ENCODE data around the gene USP37.

Gene USP37

DNA sequence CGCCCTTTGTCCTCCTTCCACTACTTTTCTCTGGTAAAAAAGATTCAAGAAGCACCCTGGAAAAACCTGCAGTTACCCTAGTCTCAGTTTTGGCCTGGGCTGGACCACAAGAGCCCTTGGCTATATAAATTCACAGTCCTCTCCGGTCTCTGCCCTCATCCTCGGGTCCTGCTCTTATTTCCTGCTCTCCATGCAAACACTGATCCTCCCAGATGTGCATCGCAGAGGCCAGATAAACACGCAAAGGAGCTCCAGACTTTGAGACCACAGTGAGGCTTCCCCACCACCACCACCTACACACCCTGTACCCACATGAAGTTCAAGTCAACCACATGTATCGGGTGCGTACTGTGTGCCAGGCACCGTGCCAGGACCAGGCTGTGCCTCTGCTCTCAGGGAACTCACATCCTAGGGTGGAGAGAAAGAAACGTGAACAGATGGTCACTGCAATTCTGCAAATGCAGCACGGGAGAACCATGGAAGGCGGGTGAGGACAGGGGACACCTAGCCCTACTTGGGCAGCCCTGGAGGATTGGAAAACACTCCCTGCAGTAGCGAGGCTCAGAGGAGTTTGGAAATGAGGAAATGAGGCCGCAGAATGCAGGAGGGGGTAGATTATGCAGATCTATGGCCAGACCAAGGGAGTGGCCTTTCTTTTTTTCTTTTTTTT, 161.1 kb downstream of the USP37 start:
- DNase-seq (ENCODE audit: low read depth, low spot score): no peak

DNA sequence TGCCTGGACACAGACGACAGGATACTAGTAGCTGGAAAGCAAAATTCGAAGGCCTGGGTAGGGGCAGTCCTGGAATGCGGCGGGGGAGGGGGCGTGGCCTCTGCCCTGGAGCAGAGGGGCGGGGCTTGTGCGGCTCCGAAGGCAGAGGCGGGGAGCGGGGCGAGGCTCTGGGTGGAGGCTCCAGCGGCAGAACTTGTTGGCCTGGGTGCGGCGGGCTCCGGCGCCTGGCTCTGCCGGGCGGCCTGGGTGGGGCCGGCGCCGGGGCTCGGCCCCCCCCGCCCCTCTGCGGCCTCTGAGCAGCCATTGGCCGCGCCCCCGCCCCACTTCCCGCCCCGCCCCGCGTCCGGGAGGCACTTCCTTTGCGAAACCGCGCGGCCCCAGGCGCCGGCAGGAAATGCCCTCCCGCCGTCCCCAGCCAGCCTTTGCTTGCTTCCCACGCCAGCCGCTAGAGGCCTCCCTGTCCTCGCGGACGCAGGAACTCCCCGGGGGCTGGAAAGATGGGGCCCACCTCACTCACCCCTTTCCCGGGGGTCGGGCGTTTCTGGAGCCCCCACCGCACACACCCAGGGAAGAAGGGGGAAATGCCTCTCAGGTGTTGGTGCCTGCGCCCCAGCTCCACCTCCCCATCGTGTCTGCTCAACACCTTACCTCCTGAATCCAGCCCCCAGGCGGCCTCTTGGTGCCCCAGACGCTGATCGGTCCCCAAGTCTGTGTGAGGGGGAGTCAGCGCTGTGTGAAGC, 161.8 kb downstream of the USP37 start:
- TF ChIP-seq, protein P1, sequence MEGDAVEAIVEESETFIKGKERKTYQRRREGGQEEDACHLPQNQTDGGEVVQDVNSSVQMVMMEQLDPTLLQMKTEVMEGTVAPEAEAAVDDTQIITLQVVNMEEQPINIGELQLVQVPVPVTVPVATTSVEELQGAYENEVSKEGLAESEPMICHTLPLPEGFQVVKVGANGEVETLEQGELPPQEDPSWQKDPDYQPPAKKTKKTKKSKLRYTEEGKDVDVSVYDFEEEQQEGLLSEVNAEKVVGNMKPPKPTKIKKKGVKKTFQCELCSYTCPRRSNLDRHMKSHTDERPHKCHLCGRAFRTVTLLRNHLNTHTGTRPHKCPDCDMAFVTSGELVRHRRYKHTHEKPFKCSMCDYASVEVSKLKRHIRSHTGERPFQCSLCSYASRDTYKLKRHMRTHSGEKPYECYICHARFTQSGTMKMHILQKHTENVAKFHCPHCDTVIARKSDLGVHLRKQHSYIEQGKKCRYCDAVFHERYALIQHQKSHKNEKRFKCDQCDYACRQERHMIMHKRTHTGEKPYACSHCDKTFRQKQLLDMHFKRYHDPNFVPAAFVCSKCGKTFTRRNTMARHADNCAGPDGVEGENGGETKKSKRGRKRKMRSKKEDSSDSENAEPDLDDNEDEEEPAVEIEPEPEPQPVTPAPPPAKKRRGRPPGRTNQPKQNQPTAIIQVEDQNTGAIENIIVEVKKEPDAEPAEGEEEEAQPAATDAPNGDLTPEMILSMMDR (IDR thresholded peaks at IDR 0.05; ENCODE audit: insufficient read depth, low read length, missing control alignments): peak; percentile 95
- POLR2A ChIA-PET: interaction anchor here (1.0 to 2.0 kb wide), 2 partner anchors 9 to 10 kb away, joined by 3 to 11 read pairs; no protein-coding TSS in a partner anchor
- DNase-seq (ENCODE audit: low read depth, low spot score): peak; percentile 57
- H3K4me3 ChIP-seq (ENCODE audit: low read depth, low read length): peak overlapping the region; percentile 54
- CTCF ChIA-PET: interaction anchor here (0.6 to 2.9 kb wide), 8 partner anchors 10 to 443 kb away, joined by 3 to 23 read pairs (median 4); partner anchors contain the start of gene PNKD

More for the DNA sequence above, 161.1 kb downstream of the USP37 start:
- TF ChIP-seq, protein P1 (IDR thresholded peaks at IDR 0.05; ENCODE audit: insufficient read depth, low read length, missing control alignments): no peak
- POLR2A ChIA-PET: interaction anchor here (2.0 kb wide), 1 partner anchor 11 kb away, joined by 11 read pairs; no protein-coding TSS in a partner anchor
- H3K4me3 ChIP-seq (ENCODE audit: low read depth, low read length): peak overlapping the region; percentile 54
- CTCF ChIA-PET: interaction anchor here (1.1 to 2.8 kb wide), 4 partner anchors 58 to 241 kb away, joined by 3 to 22 read pairs (median 6); partner anchors contain the start of gene PNKD

DNA sequence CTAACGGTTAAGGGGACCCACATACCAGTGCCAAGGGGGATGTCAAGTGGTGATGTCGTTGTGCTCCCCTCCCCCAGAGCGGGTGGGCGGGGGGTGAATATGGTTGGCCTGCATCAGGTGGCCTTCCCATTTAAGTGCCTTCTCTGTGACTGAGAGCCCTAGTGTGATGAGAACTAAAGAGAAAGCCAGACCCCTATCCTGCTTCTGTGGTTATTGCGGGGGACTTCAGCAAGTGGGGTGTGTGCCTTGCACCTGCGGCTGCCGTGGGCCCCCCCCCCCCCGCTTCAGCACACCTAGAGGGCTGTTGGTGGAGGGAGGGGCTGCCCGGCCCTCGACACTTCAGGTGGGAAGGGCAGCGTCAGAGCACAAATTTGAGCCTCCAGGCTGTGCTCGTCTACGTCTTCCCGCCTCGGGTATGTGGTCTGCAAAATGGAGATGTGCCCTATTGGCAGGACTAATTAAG, 162.4 kb downstream of the USP37 start:
- H3K4me3 ChIP-seq (ENCODE audit: low read depth, low read length): peak overlapping the region; percentile 46
- DNase-seq (ENCODE audit: low read depth, low spot score): no peak
- POLR2A ChIA-PET: interaction anchor here (1.0 to 2.0 kb wide), 2 partner anchors 8 to 9 kb away, joined by 3 to 11 read pairs; no protein-coding TSS in a partner anchor
- CTCF ChIA-PET: interaction anchor here (0.6 to 2.9 kb wide), 10 partner anchors 10 to 444 kb away, joined by 3 to 23 read pairs (median 4); partner anchors contain the start of gene PNKD
- TF ChIP-seq, protein P1 (IDR thresholded peaks at IDR 0.05; ENCODE audit: insufficient read depth, low read length, missing control alignments): no peak

- no peak overlapping the region; the same call in 1 of the 2 replicates for H3K4me3 ChIP-seq (ENCODE audit: low read depth, low read length)
- TF ChIP-seq, protein P1 (IDR thresholded peaks at IDR 0.05; ENCODE audit: insufficient read depth, low read length, missing control alignments): no peak
- ChIA-PET CTCF (interaction anchor here (0.6 to 2.9 kb wide), 8 partner anchors 9 to 243 kb away, joined by 3 to 23 read pairs (median 4); partner anchors contain the start of gene PNKD), POLR2A (interaction anchor here (1.0 to 2.0 kb wide), 2 partner anchors 7 to 9 kb away, joined by 3 to 11 read pairs; no protein-coding TSS in a partner anchor)
- DNase-seq (ENCODE audit: low read depth, low spot score): no peak
Measured at GRCh38 chr2:218405086-218405745, 162.9 kb downstream of the USP37 start.

DNA sequence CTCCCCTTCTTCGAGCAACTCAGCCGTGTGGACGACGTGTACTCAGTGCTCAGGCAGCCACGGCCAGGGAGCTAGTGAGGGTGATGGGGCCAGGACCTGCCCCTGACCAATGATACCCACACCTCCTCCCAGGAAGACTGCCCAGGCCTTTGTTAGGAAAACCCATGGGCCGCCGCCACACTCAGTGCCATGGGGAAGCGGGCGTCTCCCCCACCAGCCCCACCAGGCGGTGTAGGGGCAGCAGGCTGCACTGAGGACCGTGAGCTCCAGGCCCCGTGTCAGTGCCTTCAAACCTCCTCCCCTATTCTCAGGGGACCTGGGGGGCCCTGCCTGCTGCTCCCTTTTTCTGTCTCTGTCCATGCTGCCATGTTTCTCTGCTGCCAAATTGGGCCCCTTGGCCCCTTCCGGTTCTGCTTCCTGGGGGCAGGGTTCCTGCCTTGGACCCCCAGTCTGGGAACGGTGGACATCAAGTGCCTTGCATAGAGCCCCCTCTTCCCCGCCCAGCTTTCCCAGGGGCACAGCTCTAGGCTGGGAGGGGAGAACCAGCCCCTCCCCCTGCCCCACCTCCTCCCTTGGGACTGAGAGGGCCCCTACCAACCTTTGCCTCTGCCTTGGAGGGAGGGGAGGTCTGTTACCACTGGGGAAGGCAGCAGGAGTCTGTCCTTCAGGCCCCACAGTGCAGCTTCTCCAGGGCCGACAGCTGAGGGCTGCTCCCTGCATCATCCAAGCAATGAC, 163.6 kb downstream of the USP37 start:
- H3K4me3 ChIP-seq (ENCODE audit: low read depth, low read length): no peak overlapping the region
- POLR2A ChIA-PET: no interaction called here
- CTCF ChIA-PET: interaction anchor here (1.0 to 2.9 kb wide), 8 partner anchors 8 to 248 kb away, joined by 3 to 23 read pairs (median 4); no protein-coding TSS in a partner anchor
- TF ChIP-seq, protein P1 (IDR thresholded peaks at IDR 0.05; ENCODE audit: insufficient read depth, low read length, missing control alignments): no peak
- DNase-seq (ENCODE audit: low read depth, low spot score): no peak
